ENCODE data around the gene ADAMTSL1. TPM values are rescaled to one million over a fixed set of nuclear protein-coding genes. Genes with fewer than 3 reads are reported as not detected.
A peak's percentile ranks its signal among the peaks of the same experiment; 100 is the strongest.

Gene ADAMTSL1
- polyA plus RNA-seq, 2 of the 4 experiments (the other 2 are of a cell fraction): 0.03 TPM; not detected in 1

GRCh38 chr9:18822850-18823249 is 348.9 kb downstream of the ADAMTSL1 start:
- ChIA-PET CTCF (no interaction called here), POLR2A (no interaction called here)
- H3K9me3 ChIP-seq: no peaks in the 10 kb centered on the region
- H3K4me3 ChIP-seq: no peak overlapping the region
- H3K27ac ChIP-seq: no peak overlapping the region
- WGBS (ENCODE audit: missing lambda C conversion rate): 67% methylated on average over 5 of the region's 5 CpGs
- no peak for TF ChIP-seq RFX5 (IDR thresholded peaks at IDR 0.05)
- TF ChIP-seq FOSB (CRISPR knock-in tag; IDR thresholded peaks at IDR 0.05): no peak
- TF ChIP-seq POLR2AphosphoS2 (conservative IDR thresholded peaks at IDR 0.05; ENCODE audit: low read length): no peak
- no peak for TF ChIP-seq CHD4 (IDR thresholded peaks at IDR 0.05; ENCODE audit: borderline replicate concordance)
- TF ChIP-seq RNF2 (IDR thresholded peaks at IDR 0.05; ENCODE audit: borderline replicate concordance, low read depth): no peak
- TF ChIP-seq TFCP2L1 (CRISPR knock-in tag; IDR thresholded peaks at IDR 0.05): no peak
- no peak for TF ChIP-seq MAX (IDR thresholded peaks at IDR 0.05)
- TF ChIP-seq BHLHE40 (IDR thresholded peaks at IDR 0.05; ENCODE audit: low read depth, low read length): no peak
- no peak for FAIRE-seq
- no peak for DNase-seq (ENCODE audit: low read depth in 1 of 2, low spot score in 1 of 2)
- peaks cover 5% of the 10 kb centered on the region; the same call in 1 of the 3 replicates for H3K4me1 ChIP-seq
- ATAC-seq: no peak
- H3K4me2 ChIP-seq: no peak overlapping the region

GRCh38 chr9:18824095-18824666 is 350.2 kb downstream of the ADAMTSL1 start:
- ATAC-seq (0 out of 6 replicates have a peak, but pooled peaks of 1 of the 2 experiments have one; percentile 24), FAIRE-seq (no peak), DNase-seq (ENCODE audit: low read depth in 1 of 2, low spot score in 1 of 2) (peak in 1 of 2 experiments; percentile 13)
- ChIA-PET CTCF (interaction anchor here (0.6 to 1.4 kb wide), 4 partner anchors 77 to 570 kb away, joined by 3 to 8 read pairs (median 3); no protein-coding TSS in a partner anchor), POLR2A (no interaction called here)
- Histone ChIP-seq H3K9me3 (no peaks in the 10 kb centered on the region), H3K4me3 (no peak overlapping the region), H3K4me1 (peaks cover 5% of the 10 kb centered on the region; the same call in 1 of the 3 replicates), H3K4me2 (no peak overlapping the region), H3K27ac (no peak overlapping the region)
- 38% methylated on average over 4 of the region's 4 CpGs for whole genome bisulfite sequencing (ENCODE audit: missing lambda C conversion rate)
- TF ChIP-seq RAD21 (conservative IDR thresholded peaks at IDR 0.05 in 1 of 2, IDR thresholded peaks at IDR 0.05 in 1 of 2) (peak; percentile 18 to 40; a peak in 2 of 5 replicates), CHD4 (IDR thresholded peaks at IDR 0.05; ENCODE audit: borderline replicate concordance) (no peak)
- TF ChIP-seq, protein P1, sequence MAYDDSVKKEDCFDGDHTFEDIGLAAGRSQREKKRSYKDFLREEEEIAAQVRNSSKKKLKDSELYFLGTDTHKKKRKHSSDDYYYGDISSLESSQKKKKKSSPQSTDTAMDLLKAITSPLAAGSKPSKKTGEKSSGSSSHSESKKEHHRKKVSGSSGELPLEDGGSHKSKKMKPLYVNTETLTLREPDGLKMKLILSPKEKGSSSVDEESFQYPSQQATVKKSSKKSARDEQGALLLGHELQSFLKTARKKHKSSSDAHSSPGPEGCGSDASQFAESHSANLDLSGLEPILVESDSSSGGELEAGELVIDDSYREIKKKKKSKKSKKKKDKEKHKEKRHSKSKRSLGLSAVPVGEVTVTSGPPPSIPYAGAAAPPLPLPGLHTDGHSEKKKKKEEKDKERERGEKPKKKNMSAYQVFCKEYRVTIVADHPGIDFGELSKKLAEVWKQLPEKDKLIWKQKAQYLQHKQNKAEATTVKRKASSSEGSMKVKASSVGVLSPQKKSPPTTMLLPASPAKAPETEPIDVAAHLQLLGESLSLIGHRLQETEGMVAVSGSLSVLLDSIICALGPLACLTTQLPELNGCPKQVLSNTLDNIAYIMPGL (CRISPR knock-in tag; IDR thresholded peaks at IDR 0.05; ENCODE audit: borderline replicate concordance): no peak
- TF ChIP-seq, protein P2, sequence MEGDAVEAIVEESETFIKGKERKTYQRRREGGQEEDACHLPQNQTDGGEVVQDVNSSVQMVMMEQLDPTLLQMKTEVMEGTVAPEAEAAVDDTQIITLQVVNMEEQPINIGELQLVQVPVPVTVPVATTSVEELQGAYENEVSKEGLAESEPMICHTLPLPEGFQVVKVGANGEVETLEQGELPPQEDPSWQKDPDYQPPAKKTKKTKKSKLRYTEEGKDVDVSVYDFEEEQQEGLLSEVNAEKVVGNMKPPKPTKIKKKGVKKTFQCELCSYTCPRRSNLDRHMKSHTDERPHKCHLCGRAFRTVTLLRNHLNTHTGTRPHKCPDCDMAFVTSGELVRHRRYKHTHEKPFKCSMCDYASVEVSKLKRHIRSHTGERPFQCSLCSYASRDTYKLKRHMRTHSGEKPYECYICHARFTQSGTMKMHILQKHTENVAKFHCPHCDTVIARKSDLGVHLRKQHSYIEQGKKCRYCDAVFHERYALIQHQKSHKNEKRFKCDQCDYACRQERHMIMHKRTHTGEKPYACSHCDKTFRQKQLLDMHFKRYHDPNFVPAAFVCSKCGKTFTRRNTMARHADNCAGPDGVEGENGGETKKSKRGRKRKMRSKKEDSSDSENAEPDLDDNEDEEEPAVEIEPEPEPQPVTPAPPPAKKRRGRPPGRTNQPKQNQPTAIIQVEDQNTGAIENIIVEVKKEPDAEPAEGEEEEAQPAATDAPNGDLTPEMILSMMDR (IDR thresholded peaks at IDR 0.05): peak; percentile 11; the same call in 1 of the 3 replicates

- H3K4me2 ChIP-seq: no peak overlapping the region
- no peak for FAIRE-seq
- ChIA-PET POLR2A (no interaction called here), CTCF (interaction anchor here (0.6 kb wide), 1 partner anchor 384 kb away, joined by 6 read pairs; no protein-coding TSS in a partner anchor)
- no peak for DNase-seq (ENCODE audit: low read depth in 1 of 2, low spot score in 1 of 2)
- H3K4me1 ChIP-seq: peaks cover 5% of the 10 kb centered on the region; the same call in 1 of the 3 replicates
- H3K27ac ChIP-seq: no peak overlapping the region
- WGBS (ENCODE audit: missing lambda C conversion rate): 50% methylated on average over 3 of the region's 3 CpGs
- H3K4me3 ChIP-seq: no peak overlapping the region
- H3K9me3 ChIP-seq: no peaks in the 10 kb centered on the region
- TF ChIP-seq BCL3 (IDR thresholded peaks at IDR 0.05): no peak
- TF ChIP-seq ESRRA (IDR thresholded peaks at IDR 0.05; ENCODE audit: borderline replicate concordance, low read length): no peak
- TF ChIP-seq, protein P3, sequence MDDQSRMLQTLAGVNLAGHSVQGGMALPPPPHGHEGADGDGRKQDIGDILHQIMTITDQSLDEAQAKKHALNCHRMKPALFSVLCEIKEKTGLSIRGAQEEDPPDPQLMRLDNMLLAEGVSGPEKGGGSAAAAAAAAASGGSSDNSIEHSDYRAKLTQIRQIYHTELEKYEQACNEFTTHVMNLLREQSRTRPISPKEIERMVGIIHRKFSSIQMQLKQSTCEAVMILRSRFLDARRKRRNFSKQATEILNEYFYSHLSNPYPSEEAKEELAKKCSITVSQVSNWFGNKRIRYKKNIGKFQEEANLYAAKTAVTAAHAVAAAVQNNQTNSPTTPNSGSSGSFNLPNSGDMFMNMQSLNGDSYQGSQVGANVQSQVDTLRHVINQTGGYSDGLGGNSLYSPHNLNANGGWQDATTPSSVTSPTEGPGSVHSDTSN (IDR thresholded peaks at IDR 0.05): no peak
- TF ChIP-seq HEYL (CRISPR knock-in tag; IDR thresholded peaks at IDR 0.05): no peak
- no peak for TF ChIP-seq POLR2A (IDR thresholded peaks at IDR 0.05; ENCODE audit: low read length)
- no peak for TF ChIP-seq CHD2 (IDR thresholded peaks at IDR 0.05; ENCODE audit: low read length, partially characterized antibody)
- TF ChIP-seq, protein P2 (IDR thresholded peaks at IDR 0.05): no peak
- no peak for TF ChIP-seq NR3C1 (IDR thresholded peaks at IDR 0.05)
- TF ChIP-seq CBX8 (IDR thresholded peaks at IDR 0.05): no peak
- no peak for TF ChIP-seq ZNF302 (CRISPR knock-in tag; IDR thresholded peaks at IDR 0.05)
- ATAC-seq: no peak
Observed at GRCh38 chr9:18825656-18826170, 351.8 kb downstream of the ADAMTSL1 start.
